ENCODE results near the gene TRPM2. TPM values are rescaled to one million over a fixed set of nuclear protein-coding genes. Genes with fewer than 3 reads are reported as not detected.
"Not testable (repeated sequence)": the region's sequence is repeated elsewhere in the genome, so short reads cannot be mapped to it uniquely, and the experiment has no call there.

TRPM2 gene
- total and polyA plus RNA-seq, 2 experiments from 2014 or later, result not detected

DNA sequence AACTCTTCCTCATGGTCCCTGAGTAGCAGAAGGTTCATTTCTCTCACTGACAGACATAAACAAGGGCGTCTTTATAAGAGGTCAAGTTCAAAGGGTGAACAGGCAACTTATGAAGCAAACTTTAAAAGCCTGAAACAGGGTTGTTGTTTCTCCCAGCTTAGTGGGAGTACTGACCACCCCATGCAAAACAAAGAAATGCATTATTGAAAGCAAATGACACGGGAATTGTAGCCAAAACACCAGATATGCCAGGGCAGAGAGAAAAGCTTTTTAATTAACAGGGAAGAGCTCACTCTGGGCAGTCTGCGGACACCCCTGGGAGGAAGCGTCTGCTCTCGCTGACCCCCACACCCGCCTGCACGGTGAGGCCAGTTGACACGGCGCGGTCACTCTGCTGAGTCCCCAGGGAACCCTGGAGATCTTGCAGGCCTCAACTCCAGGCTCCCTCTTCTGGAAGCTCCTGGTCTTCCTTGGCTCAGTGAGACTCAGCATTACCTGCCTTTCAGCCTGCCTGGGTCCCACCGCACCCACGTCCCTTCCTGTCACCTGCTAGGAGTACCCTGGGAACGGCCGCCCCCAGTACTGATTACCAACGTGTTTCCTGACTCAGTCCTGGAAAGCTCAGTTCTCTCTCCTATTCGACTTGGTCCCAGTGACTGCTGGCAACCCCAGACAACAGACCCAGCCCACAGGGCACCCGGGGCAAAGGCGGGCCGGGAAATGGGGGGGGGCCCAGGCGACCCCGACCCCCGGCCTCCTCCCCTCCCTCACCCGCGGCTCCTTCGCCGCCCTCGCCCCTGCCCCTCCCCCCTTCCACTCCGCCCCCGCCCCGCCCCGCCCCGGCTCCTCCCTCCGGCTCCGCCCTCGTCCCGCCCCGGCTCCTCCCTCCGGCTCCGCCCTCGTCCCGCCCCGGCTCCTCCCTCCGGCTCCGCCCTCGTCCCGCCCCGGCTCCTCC, 15.2 kb upstream of the TRPM2 start:
- peak; percentile 56 to 76 for DNase-seq (ENCODE audit: low read depth in 1 of 2, low spot score in 1 of 2)
- Histone ChIP-seq H3K4me1 (ENCODE audit: low read depth) (peaks cover 4% of the 10 kb centered on the region), H3K27ac (peak overlapping the region; percentile 9), H3K36me3 (no peaks in the 10 kb centered on the region), H3K4me3 (peak overlapping the region; percentile 27), H3K27me3 (no peaks in the 10 kb centered on the region), H3K9me3 (ENCODE audit: low read depth) (no peaks in the 10 kb centered on the region)
- TF ChIP-seq, protein P1, sequence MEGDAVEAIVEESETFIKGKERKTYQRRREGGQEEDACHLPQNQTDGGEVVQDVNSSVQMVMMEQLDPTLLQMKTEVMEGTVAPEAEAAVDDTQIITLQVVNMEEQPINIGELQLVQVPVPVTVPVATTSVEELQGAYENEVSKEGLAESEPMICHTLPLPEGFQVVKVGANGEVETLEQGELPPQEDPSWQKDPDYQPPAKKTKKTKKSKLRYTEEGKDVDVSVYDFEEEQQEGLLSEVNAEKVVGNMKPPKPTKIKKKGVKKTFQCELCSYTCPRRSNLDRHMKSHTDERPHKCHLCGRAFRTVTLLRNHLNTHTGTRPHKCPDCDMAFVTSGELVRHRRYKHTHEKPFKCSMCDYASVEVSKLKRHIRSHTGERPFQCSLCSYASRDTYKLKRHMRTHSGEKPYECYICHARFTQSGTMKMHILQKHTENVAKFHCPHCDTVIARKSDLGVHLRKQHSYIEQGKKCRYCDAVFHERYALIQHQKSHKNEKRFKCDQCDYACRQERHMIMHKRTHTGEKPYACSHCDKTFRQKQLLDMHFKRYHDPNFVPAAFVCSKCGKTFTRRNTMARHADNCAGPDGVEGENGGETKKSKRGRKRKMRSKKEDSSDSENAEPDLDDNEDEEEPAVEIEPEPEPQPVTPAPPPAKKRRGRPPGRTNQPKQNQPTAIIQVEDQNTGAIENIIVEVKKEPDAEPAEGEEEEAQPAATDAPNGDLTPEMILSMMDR (IDR thresholded peaks at IDR 0.05; ENCODE audit: low read depth, low read length), result peak; percentile 37

DNA sequence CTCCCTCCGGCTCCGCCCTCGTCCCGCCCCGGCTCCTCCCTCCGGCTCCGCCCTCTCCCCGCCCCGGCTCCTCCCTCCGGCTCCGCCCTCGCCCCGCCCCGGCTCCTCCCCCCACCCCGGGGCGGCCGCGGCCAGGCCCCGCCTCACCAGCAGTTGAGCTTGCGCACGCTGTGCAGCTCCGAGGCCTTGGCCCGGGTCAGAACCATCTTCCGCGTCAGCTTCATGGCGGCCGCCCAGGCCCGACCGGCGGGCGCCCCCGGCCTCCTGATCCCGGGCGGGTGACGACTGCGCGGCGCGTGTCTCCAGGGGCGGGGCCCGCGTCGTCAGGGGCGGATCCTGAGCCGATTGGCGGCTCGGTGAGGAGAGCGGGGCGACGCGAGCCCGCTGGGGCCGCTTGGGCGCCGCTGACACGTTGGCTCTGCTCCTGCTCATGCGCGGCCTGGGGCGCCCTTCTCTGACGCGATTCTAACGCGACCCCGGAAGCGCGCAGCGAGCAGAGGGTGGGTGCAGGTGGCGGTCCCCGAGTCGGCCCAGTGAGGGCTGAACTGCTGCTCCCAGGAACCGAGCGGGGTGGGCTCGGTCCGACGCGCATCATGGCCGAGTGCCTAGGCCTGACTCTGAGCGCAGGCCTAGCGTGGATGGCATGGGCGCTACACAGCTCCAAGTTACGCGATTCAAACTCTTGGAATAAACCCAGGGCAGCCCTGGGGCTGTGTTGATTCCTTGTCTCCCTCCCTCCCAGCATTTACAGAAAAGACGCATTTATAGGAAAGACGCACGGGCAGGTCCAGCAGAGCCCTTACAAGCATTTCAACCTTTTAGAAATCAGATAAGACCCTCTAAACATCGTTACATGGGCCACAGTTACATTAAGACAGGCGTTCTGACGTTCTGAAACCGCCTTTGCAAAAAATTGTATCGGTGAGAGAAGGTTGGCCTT, 14.2 kb upstream of the TRPM2 start, which contains the start of gene CFAP410:
Gene CFAP410, minus strand, starts transcription at position 420 of the 940 bp plus-strand sequence. Its CDS starts 196 bp downstream, at position 224.
- DNase-seq (ENCODE audit: low read depth in 1 of 2, low spot score in 1 of 2), result peak; percentile 97 to 98
- Histone ChIP-seq H3K4me1 (ENCODE audit: low read depth) (peaks cover 4% of the 10 kb centered on the region), H3K27ac (peak within 1 kb of the TSS; percentile 98), H3K27me3 (no peaks in the 10 kb centered on the region), H3K9me3 (ENCODE audit: low read depth) (no peaks in the 10 kb centered on the region), H3K36me3 (no peaks in the 10 kb centered on the region), H3K4me3 (peak within 1 kb of the TSS; percentile 80)
- TF ChIP-seq, protein P1 (IDR thresholded peaks at IDR 0.05; ENCODE audit: low read depth, low read length), result no peak

DNA sequence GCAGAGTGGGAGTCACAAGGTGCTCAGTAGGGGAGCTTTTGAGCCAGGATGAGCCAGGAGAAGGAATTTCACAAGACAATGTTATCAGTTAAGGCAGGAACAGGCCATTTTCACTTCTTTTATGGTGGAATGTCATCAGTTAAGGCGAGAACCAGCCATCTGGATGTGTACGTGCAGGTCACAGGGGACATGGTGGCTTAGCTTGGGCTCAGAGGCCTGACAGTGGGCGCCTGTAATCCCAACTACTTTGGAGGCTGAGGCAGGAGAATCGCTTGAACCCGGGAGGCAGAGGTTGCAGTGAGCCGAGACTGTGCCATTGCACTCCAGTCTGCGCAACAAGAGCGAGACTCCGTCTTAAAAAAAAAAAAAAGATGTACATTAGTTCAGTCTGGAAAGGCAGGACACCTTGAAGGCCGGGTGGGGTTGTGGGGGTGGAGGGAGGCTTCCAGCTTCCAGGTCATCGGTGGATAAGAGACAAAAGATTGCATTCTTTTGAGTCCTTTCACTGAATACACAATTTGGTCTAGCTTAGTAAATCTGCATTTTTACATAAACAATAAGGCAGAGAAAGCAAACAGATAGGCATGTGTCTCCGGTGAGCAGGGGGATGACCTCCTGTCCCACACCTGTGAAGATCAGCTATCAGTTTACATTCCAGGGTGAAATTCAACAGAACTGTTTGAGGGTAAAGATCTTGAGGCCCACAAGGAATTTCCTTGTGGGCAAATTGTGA, 11.5 kb upstream of the TRPM2 start:
- not testable (repeated sequence) for H3K27me3 ChIP-seq; H3K27ac ChIP-seq; H3K9me3 ChIP-seq (ENCODE audit: low read depth); DNase-seq (ENCODE audit: low read depth in 1 of 2, low spot score in 1 of 2); H3K4me1 ChIP-seq (ENCODE audit: low read depth); H3K4me3 ChIP-seq; H3K36me3 ChIP-seq

DNA sequence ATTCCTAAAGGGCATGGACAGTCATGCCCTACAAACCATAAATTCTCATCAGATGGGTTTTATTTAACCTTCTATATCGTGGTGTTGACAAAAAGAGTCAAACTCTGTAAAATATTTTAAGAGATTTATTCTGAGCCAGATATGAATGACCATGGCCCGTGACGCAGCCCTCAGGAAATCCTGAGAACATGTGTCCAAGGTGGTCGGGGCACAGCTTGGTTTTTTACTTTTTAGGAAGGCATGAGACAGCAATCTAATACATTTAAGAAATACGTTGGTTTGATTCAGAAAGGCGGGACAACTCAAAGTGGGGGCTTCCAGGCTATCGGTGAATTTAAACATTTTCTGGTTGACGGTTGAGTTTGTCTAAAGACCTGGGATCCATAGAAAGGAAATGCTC, 10.4 kb upstream of the TRPM2 start:
- H3K27ac ChIP-seq; DNase-seq (ENCODE audit: low read depth in 1 of 2, low spot score in 1 of 2); H3K9me3 ChIP-seq (ENCODE audit: low read depth); H3K36me3 ChIP-seq; H3K27me3 ChIP-seq; H3K4me3 ChIP-seq; H3K4me1 ChIP-seq (ENCODE audit: low read depth): not testable (repeated sequence)

DNA sequence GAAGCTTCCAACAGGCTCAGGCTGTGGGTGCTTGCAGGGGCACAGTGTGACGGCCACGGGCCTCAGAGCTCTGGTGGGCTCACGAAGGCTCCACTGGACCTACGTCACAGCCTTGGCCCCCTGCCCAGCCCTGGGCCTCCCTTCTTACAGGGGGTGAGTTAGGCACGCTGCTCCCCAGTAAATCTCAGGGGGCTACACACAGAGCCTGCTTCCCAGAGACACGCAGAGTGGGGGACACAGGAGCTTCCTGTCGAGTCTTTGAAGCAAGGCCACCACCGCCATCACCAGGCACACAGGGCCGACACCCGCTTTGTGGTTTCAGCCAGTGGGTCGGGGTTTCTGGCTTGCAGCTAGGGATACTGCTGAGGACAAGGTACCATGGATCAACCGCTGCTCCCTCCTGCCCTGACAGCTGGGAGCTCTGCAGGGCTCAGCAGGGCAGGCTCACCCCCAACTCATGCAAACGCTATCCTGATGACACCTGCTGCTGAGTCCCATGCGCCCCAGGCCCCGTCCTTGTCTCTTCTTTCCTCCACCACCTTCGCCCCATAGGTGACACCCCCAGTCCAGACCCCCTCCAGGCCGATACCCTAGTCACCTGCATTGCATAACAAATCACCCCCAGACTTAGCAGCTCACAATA, 8.8 kb upstream of the TRPM2 start:
- DNase-seq (ENCODE audit: low read depth in 1 of 2, low spot score in 1 of 2), result no peak
- Histone ChIP-seq H3K4me3 (no peak overlapping the region), H3K27ac (no peak overlapping the region), H3K27me3 (no peaks in the 10 kb centered on the region), H3K36me3 (no peaks in the 10 kb centered on the region), H3K9me3 (ENCODE audit: low read depth) (no peaks in the 10 kb centered on the region), H3K4me1 (ENCODE audit: low read depth) (no peaks in the 10 kb centered on the region)
- TF ChIP-seq, protein P1 (IDR thresholded peaks at IDR 0.05; ENCODE audit: low read depth, low read length), result no peak
